ENCODE data around the gene ISLR2.
A peak's percentile ranks its signal among the peaks of the same experiment; 100 is the strongest.

DNA sequence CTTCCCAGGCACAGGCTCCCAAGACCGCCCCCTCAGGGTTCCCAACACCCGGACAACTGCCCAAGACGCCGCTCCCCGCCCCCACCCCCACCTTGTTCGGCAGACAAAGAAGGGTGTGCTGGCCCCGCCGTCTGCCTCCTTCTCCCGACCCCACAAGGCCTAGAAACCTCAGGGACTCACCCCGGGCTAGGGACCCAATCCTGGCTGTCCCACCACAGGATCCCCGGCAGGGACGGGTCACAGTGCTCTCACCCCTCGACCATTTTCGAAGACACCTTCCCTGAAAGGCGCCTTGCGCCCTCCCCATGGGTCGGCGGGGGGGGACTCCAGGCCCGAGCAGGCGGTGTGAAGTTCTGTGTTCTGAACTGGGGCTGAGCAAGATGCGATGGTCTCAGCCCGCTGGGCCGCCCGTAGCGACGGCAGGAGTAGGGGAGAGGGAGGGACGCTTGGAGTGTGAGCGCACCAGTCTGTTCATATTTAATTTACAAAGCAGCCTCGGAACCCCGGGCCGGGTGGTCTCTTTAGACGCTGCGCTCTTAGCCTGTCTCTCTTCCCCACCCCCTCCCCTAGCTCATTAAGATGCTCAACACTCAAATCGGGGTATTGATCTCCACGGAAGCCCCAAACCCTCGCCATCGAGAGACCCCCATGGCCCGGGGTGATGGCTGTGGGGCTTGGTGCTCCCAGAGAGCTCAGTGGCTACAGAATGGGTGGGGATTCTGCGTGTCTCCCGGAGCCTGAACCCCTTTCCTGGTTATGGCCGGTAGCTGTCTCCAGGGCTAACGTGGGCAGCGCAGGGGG lies 1.4 kb upstream of the ISLR2 start:
- TF ChIP-seq, protein P1, sequence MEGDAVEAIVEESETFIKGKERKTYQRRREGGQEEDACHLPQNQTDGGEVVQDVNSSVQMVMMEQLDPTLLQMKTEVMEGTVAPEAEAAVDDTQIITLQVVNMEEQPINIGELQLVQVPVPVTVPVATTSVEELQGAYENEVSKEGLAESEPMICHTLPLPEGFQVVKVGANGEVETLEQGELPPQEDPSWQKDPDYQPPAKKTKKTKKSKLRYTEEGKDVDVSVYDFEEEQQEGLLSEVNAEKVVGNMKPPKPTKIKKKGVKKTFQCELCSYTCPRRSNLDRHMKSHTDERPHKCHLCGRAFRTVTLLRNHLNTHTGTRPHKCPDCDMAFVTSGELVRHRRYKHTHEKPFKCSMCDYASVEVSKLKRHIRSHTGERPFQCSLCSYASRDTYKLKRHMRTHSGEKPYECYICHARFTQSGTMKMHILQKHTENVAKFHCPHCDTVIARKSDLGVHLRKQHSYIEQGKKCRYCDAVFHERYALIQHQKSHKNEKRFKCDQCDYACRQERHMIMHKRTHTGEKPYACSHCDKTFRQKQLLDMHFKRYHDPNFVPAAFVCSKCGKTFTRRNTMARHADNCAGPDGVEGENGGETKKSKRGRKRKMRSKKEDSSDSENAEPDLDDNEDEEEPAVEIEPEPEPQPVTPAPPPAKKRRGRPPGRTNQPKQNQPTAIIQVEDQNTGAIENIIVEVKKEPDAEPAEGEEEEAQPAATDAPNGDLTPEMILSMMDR (IDR thresholded peaks at IDR 0.05; ENCODE audit: poor library complexity), result no peak
- peak; percentile 69 for TF ChIP-seq EZH2 (IDR thresholded peaks at IDR 0.05; ENCODE audit: borderline replicate concordance)
